Vagina (tissue), 2 donors: ENCODE results near the gene DEFB113. TPM values are rescaled to one million over a fixed set of nuclear protein-coding genes. Genes with fewer than 3 reads are reported as not detected.

Experiments used
- DNase-seq, 2 donors: peaks; one replicate each; pipeline ENCODE4 v3.0.0-alpha.2; 2017; ENCODE audit errors: extremely low spot score in 2 of 2
- H3K27ac ChIP-seq: fragments of 200-600 bp; sonication (generic); one replicate; pipeline ENCODE4 v1.5.1; 2019
- H3K27me3 ChIP-seq: fragments of 200-600 bp; sonication (generic); one replicate; pipeline ENCODE4 v1.5.1; 2019
- H3K36me3 ChIP-seq, 2 donors: fragments of 200-600 bp; sonication (generic); one replicate each; pipeline ENCODE4 v1.5.1; 2017 to 2019
- H3K4me1 ChIP-seq: fragments of 200-600 bp; sonication (generic); one replicate; pipeline ENCODE4 v1.5.1; 2019
- H3K4me3 ChIP-seq, 2 donors: fragments of 200-600 bp; sonication (generic); 1 replicate in 1 of 2; 2 replicates in 1 of 2; pipeline ENCODE4 v1.5.1; 2016 to 2019
- H3K9me3 ChIP-seq: fragments of 200-600 bp; sonication (generic); one replicate; pipeline ENCODE4 v1.5.1; 2019
- POLR2A ChIP-seq, 2 donors: fragments of 450-650 bp; IDR thresholded peaks; one replicate each; pipeline ENCODE4 v1.6.1; 2017; ENCODE audit warnings: antibody characterized with exemption in 2 of 2, mild to moderate bottlenecking in 2 of 2, moderate library complexity in 2 of 2
- POLR2AphosphoS5 ChIP-seq, 2 donors: sonication (generic); formaldehyde crosslinking; IDR thresholded peaks; one replicate each; pipeline ENCODE4 v1.9.0; 2017; ENCODE audit warnings: antibody characterized with exemption in 2 of 2, mild to moderate bottlenecking in 2 of 2, low read depth in 1 of 2; ENCODE audit not compliant: insufficient read depth in 1 of 2
- intact Hi-C: fragments of 100-400 bp; cut with DNase I; formaldehyde crosslinking; loops from one replicate; pipeline ENCODE4 v1.15.1; 2023
- total RNA-seq: library from RNA; depleted of rRNA; stranded (reverse); fragments of >200 nt; gene quantifications from one replicate; pipeline ENCODE4 v1.2.3, GENCODE V29; 2016
- TF ChIP-seq, protein P1 (sequence below), 3 experiments: fragments of 450-650 bp in 2 of 3; fragments of 200-600 bp in 1 of 3; sonication (generic) in 1 of 3; IDR thresholded peaks; one replicate each; pipeline ENCODE4 v1.5.1; 2017 to 2019; ENCODE audit warnings: antibody characterized with exemption in 3 of 3, mild to moderate bottlenecking in 2 of 3, moderate library complexity in 2 of 3

DEFB113 gene
- total RNA-seq, 1 donor from 2014 or later, result not detected

DNA sequence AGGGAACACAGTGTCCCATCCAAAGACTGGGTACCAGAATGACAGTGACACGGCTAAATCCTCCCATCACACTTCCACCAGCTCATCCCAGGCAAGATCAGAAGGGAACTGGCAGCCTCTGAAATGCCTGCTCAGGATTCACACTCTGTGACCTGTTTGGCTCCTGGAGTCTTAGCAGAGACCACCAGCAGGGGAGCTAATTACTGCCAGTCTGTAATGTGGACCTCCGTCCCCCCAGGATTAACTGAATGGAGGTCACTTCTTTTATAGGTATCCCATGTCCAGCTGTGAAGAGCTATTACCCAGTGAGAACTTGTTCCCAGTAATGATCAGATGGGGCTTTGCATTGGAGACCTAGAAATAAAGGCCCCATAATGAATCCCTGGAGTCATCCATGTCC, 50.6 kb downstream of the DEFB113 start:
- TF ChIP-seq POLR2A (IDR thresholded peaks at IDR 0.05) (no peak), POLR2AphosphoS5 (IDR thresholded peaks at IDR 0.05; ENCODE audit: insufficient read depth in 1 of 2, low read depth in 1 of 2) (no peak)
- TF ChIP-seq, protein P1, sequence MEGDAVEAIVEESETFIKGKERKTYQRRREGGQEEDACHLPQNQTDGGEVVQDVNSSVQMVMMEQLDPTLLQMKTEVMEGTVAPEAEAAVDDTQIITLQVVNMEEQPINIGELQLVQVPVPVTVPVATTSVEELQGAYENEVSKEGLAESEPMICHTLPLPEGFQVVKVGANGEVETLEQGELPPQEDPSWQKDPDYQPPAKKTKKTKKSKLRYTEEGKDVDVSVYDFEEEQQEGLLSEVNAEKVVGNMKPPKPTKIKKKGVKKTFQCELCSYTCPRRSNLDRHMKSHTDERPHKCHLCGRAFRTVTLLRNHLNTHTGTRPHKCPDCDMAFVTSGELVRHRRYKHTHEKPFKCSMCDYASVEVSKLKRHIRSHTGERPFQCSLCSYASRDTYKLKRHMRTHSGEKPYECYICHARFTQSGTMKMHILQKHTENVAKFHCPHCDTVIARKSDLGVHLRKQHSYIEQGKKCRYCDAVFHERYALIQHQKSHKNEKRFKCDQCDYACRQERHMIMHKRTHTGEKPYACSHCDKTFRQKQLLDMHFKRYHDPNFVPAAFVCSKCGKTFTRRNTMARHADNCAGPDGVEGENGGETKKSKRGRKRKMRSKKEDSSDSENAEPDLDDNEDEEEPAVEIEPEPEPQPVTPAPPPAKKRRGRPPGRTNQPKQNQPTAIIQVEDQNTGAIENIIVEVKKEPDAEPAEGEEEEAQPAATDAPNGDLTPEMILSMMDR (IDR thresholded peaks at IDR 0.05), result no peak
- no peak overlapping the region for H3K4me3 ChIP-seq
- no peaks in the 10 kb centered on the region for H3K27me3 ChIP-seq
- no peak overlapping the region for H3K27ac ChIP-seq
- no peak for DNase-seq
- no peaks in the 10 kb centered on the region for H3K9me3 ChIP-seq
- no peaks in the 10 kb centered on the region for H3K4me1 ChIP-seq
- intact Hi-C loops, result no loop called here
- H3K36me3 ChIP-seq, result no peaks in the 10 kb centered on the region

Other genes with a start within 250 kb of the DEFB113 start
- 19.2 TPM for gene CRISP3, start 225.2 kb downstream of the DEFB113 start, total RNA-seq
- gene PGK2, start 182.3 kb downstream of the DEFB113 start, total RNA-seq, result not detected
- gene CRISP1, start 103.1 kb downstream of the DEFB113 start, total RNA-seq, result not detected
- gene DEFB114, start 5.5 kb downstream of the DEFB113 start, total RNA-seq, result not detected
- gene DEFB110, start 52.4 kb upstream of the DEFB113 start, total RNA-seq, result not detected
- not detected for gene DEFB112, start 80.3 kb upstream of the DEFB113 start, total RNA-seq